HepG2 (cell line): Measurements from ENCODE around the gene CDC20. TPM values are rescaled to one million over a fixed set of nuclear protein-coding genes. Genes with fewer than 3 reads are reported as not detected.
A peak's percentile ranks its signal among the peaks of the same experiment; 100 is the strongest.

Experiments
- ARID5B ChIP-seq: IDR thresholded peaks from 2 replicates; pipeline ENCODE4 v1.4.0; 2020; ENCODE audit warnings: mild to moderate bottlenecking, missing genetic modification reagents
- BRCA1 ChIP-seq: sonication (generic); formaldehyde crosslinking; IDR thresholded peaks from 2 replicates; pipeline ENCODE4 v1.4.0; 2020; ENCODE audit warnings: missing genetic modification reagents
- CCDC6 ChIP-seq: sonication (generic); formaldehyde crosslinking; IDR thresholded peaks from 2 replicates; pipeline ENCODE4 v1.8.1; 2022; ENCODE audit warnings: mild to moderate bottlenecking, missing genetic modification reagents, moderate library complexity
- FOXO4 ChIP-seq: sonication (generic); formaldehyde crosslinking; conservative IDR thresholded peaks from 2 replicates; pipeline ENCODE4 v1.8.1; 2023; ENCODE audit warnings: missing genetic modification reagents
- HNRNPK ChIP-seq: fragments of 200-400 bp; formaldehyde crosslinking; IDR thresholded peaks from 2 replicates; pipeline ENCODE4 v1.6.1; 2018; ENCODE audit warnings: low read length, low read depth, moderate library complexity, mild to moderate bottlenecking; ENCODE audit not compliant: poor library complexity, severe bottlenecking
- HOXD1 ChIP-seq: sonication (generic); formaldehyde crosslinking; IDR thresholded peaks from 2 replicates; pipeline ENCODE4 v1.5.0; 2020; ENCODE audit warnings: missing genetic modification reagents
- KAT7 ChIP-seq: IDR thresholded peaks from 2 replicates; pipeline ENCODE4 v1.6.1; 2018; ENCODE audit warnings: borderline replicate concordance, missing compliant biosample characterization
- KLF15 ChIP-seq: sonication (generic); formaldehyde crosslinking; IDR thresholded peaks from 2 replicates; pipeline ENCODE4 v1.8.1; 2023; ENCODE audit warnings: borderline replicate concordance, mild to moderate bottlenecking, inconsistent platforms, missing genetic modification reagents, mixed read lengths
- LRRFIP1 ChIP-seq: sonication (generic); formaldehyde crosslinking; conservative IDR thresholded peaks from 2 replicates; pipeline ENCODE4 v1.4.0; 2020; ENCODE audit warnings: missing genetic modification reagents
- PHF8 ChIP-seq: sonication (generic); formaldehyde crosslinking; IDR thresholded peaks from 2 replicates; pipeline ENCODE4 v1.5.0; 2020; ENCODE audit warnings: missing genetic modification reagents
- SNAPC2 ChIP-seq: sonication (generic); formaldehyde crosslinking; IDR thresholded peaks from 2 replicates; pipeline ENCODE4 v1.8.1; 2022; ENCODE audit warnings: mild to moderate bottlenecking, missing genetic modification reagents
- SPEN ChIP-seq: sonication (generic); formaldehyde crosslinking; IDR thresholded peaks from 2 replicates; pipeline ENCODE4 v1.5.1; 2020; ENCODE audit warnings: low read depth, mild to moderate bottlenecking, missing genetic modification reagents
- TCF12 ChIP-seq, 2 experiments: fragments of 450-650 bp in 1 of 2; sonication (generic) in 1 of 2; formaldehyde crosslinking in 1 of 2; IDR thresholded peaks; 2 replicates each; pipeline versions ENCODE4 v1.6.1 to v1.8.0; 2017 to 2022; ENCODE audit warnings: antibody characterized with exemption in 1 of 2, mild to moderate bottlenecking in 1 of 2, missing genetic modification reagents in 1 of 2, moderate library complexity in 1 of 2
- ZBTB42 ChIP-seq: sonication (generic); formaldehyde crosslinking; IDR thresholded peaks from 2 replicates; pipeline ENCODE4 v1.5.0; 2020; ENCODE audit warnings: mild to moderate bottlenecking, missing genetic modification reagents
- ZNF160 ChIP-seq: sonication (generic); formaldehyde crosslinking; IDR thresholded peaks from 2 replicates; pipeline ENCODE4 v1.8.0; 2022; ENCODE audit warnings: mild to moderate bottlenecking, inconsistent platforms, missing genetic modification reagents
- ZNF282 ChIP-seq: fragments of 450-650 bp; IDR thresholded peaks from 2 replicates; pipeline ENCODE4 v1.6.1; 2018; ENCODE audit not compliant: partially characterized antibody
- ZNF549 ChIP-seq: sonication (generic); formaldehyde crosslinking; IDR thresholded peaks from 2 replicates; pipeline ENCODE4 v1.5.0; 2020; ENCODE audit warnings: missing genetic modification reagents
- ZNF776 ChIP-seq: sonication (generic); formaldehyde crosslinking; IDR thresholded peaks from 2 replicates; pipeline ENCODE4 v1.4.0; 2020; ENCODE audit warnings: mild to moderate bottlenecking, missing genetic modification reagents
- ZNF879 ChIP-seq: sonication (generic); formaldehyde crosslinking; IDR thresholded peaks from 2 replicates; pipeline ENCODE4 v1.8.1; 2023; ENCODE audit warnings: missing genetic modification reagents
- polyA plus RNA-seq, 8 experiments: library from polyadenylated mRNA; depleted of rRNA in 3 of 8; stranded (reverse) in 7 of 8; unstranded in 1 of 8; fragments of >200 nt; fragmentation: Illumina TruSeq in 4 of 8; extraction: Trizol in 4 of 8; gene quantifications; 2 replicates each; pipeline versions ENCODE4 v1.2.1 to v1.2.3, GENCODE V29; 2011 to 2016; ENCODE audit warnings: low read depth in 4 of 8, missing spikeins in 1 of 8, mixed read lengths in 1 of 8; ENCODE audit not compliant: insufficient read depth in 1 of 8
- total RNA-seq, 5 experiments: library from RNA; depleted of rRNA; stranded (reverse); fragments of >200 nt; fragmentation: Illumina TruSeq; extraction: Trizol; gene quantifications; 2 replicates each; pipeline ENCODE4 v1.2.3, GENCODE V29; 2016; ENCODE audit warnings: low read depth in 1 of 5

Gene CDC20
- total and polyA plus RNA-seq, 2 of the 13 experiments (the other 11 are each of a cell fraction or from before 2014, with no cell fraction given) = 57.9 to 90.0 TPM

GRCh38 chr1:43367026-43367903 lies 8.5 kb downstream of the CDC20 start (continued):
- TF ChIP-seq SPEN (CRISPR knock-in tag) (no peak), LRRFIP1 (no peak), BRCA1 (no peak), ZNF879 (CRISPR knock-in tag) (peak; percentile 16; the same call in 1 of the 2 replicates), PHF8 (CRISPR knock-in tag) (no peak), HNRNPK (peak; percentile 92), ZNF160 (no peak), ZNF282 (no peak), KLF15 (0 out of 2 replicates have a peak, but pooled peaks have one; percentile 15), CCDC6 (CRISPR knock-in tag) (0 out of 2 replicates have a peak, but pooled peaks have one; percentile 29), HOXD1 (CRISPR knock-in tag) (0 out of 2 replicates have a peak, but pooled peaks have one; percentile 34), ARID5B (CRISPR knock-in tag) (no peak), SNAPC2 (CRISPR knock-in tag) (no peak), ZBTB42 (CRISPR knock-in tag) (no peak), TCF12 (IDR thresholded peaks at IDR 0.05) (no peak), TCF12 (CRISPR knock-in tag; IDR thresholded peaks at IDR 0.05) (no peak), FOXO4 (CRISPR knock-in tag) (0 out of 2 replicates have a peak, but pooled peaks have one; percentile 63), ZNF776 (CRISPR knock-in tag) (no peak), ZNF549 (CRISPR knock-in tag) (no peak), KAT7 (CRISPR knock-in tag) (no peak; the same call in 1 of the 2 replicates)
